Measurements from ENCODE around the gene KRTAP9-3. TPM values are rescaled to one million over a fixed set of nuclear protein-coding genes. Genes with fewer than 3 reads are reported as not detected.
A peak's percentile ranks its signal among the peaks of the same experiment; 100 is the strongest.
"Not testable (repeated sequence)": the region's sequence is repeated elsewhere in the genome, so short reads cannot be mapped to it uniquely, and the experiment has no call there.

The KRTAP9-3 gene, protein sequence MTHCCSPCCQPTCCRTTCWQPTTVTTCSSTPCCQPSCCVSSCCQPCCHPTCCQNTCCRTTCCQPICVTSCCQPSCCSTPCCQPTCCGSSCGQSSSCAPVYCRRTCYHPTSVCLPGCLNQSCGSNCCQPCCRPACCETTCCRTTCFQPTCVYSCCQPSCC
- total RNA-seq (2014; rRNA removed): not detected in 2 replicates
- not detected for polyA plus RNA-seq (2012)

DNA sequence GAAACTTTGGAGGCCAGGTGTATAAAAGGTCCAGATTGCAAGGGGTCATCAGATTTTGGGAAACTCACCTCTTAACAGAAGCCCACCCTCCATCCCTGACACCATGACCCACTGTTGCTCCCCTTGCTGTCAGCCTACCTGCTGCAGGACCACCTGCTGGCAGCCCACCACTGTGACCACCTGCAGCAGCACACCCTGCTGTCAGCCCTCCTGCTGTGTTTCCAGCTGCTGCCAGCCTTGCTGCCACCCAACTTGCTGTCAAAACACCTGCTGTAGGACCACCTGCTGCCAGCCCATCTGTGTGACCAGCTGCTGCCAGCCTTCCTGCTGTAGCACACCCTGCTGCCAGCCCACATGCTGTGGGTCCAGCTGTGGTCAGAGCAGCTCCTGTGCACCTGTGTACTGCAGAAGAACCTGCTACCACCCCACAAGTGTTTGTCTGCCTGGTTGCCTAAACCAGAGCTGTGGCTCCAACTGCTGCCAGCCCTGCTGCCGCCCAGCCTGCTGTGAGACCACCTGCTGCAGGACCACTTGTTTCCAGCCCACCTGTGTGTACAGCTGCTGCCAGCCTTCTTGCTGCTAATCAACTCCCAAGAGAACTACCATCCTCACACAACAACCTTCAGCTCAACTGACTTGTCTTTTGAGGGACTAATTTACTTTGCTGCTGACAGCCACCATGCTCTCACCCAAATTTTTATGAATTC, at the start of gene KRTAP9-3:
KRTAP9-3 (plus strand) TSS at position 51 of the 707 bp plus-strand sequence; CDS start at position 104, 53 bp downstream.
- DNase-seq (ENCODE audit: low read depth): not testable (repeated sequence)

DNA sequence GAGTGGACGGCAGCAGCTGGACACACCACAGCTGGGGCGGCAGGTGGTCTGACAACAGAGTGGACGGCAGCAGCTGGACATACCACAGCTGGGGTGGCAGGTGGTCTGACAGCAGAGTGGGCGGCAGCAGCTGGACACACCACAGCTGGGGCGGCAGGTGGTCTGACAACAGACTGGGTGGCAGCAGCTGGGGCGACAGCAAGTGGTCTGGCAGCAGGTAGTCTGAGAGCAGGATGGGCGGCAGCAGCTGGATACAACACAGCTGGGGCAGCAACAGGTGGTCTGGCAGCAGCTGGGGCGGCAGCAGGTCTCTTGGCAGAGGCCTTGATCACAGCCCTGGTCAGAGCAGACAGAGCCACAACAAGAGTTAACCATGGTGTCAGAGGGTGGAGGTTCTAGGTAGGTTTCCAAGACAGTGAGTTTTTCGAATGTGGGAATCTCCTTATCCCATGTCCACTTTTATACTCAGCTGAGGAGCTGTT, 47.7 kb upstream of the KRTAP9-3 start, which contains the start of gene KRTAP4-1:
KRTAP4-1 (minus strand) TSS at position 432 of the 482 bp plus-strand sequence; CDS start at position 375, 57 bp downstream.
- peak; percentile 32 for DNase-seq (ENCODE audit: low read depth)

DNA sequence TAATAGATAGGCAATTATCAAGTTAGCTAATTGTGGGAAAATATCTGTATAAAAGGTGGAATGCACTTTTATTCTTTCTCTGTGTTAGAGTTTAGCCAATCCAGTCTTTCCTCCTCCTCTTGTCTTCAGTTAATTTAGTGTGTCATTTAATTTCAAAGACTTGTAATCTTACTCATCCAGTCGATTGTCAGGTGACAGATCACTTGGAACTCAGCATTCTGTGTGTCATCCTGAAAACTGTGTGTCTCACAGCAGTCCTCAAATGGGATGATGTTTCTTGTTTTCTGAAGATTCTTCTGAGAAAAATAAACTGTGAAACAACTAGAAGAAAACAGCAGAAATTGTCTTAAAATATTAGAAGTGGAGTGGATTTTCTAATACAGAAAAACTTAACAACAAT, 47.2 kb upstream of the KRTAP9-3 start:
- DNase-seq (ENCODE audit: low read depth): no peak

DNA sequence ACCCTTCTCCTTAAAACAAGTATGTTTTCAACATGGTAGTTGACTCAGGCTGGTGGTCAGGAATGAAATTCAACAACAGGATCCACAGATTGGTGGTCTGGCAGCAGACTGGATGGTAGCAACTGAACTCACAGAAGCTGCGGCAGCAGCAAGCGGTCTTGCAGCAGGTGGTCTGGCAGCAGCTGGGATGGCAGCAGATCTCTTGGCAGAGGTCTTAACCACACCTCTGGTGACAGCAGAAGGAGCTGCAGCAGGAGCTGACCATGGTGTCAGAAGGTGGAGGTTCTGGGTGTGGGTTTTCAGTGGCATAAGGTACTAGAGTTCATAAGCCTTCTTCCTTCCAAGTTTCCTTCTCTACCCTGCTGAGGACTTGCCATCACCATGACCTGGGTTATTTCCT, 45.4 kb upstream of the KRTAP9-3 start:
- peak; percentile 60 for DNase-seq (ENCODE audit: low read depth)

DNA sequence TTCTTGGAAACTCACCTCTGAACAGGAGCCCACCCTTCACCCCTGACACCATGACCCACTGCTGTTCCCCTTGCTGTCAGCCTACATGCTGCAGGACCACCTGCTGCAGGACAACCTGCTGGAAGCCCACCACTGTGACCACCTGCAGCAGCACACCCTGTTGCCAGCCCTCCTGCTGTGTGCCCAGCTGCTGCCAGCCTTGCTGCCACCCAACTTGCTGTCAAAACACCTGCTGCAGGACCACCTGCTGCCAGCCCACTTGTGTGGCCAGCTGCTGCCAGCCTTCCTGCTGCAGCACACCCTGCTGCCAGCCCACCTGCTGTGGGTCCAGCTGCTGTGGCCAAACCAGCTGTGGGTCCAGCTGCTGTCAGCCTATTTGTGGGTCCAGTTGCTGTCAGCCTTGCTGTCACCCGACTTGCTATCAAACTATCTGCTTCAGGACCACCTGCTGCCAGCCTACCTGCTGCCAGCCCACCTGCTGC, 42.4 kb upstream of the KRTAP9-3 start, which contains the start of gene KRTAP9-1:
KRTAP9-1 (plus strand) TSS at position 51 of the 482 bp plus-strand sequence; CDS start at position 51, 0 bp downstream.
- not testable (repeated sequence) for DNase-seq (ENCODE audit: low read depth)

DNA sequence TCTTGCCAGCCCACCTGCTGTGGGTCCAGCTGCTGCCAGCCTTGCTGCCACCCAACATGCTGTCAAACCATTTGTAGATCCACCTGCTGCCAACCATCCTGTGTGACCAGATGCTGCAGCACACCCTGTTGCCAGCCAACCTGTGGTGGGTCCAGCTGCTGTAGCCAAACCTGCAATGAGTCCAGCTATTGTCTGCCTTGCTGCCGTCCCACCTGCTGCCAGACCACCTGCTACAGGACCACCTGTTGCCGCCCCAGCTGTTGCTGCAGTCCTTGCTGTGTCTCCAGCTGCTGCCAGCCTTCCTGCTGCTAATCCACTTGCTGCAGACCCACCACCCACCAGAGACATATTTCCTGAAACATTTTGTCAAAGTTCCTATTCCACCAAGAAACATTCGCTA, 41.9 kb upstream of the KRTAP9-3 start:
- peak; percentile 14 for DNase-seq (ENCODE audit: low read depth)

DNA sequence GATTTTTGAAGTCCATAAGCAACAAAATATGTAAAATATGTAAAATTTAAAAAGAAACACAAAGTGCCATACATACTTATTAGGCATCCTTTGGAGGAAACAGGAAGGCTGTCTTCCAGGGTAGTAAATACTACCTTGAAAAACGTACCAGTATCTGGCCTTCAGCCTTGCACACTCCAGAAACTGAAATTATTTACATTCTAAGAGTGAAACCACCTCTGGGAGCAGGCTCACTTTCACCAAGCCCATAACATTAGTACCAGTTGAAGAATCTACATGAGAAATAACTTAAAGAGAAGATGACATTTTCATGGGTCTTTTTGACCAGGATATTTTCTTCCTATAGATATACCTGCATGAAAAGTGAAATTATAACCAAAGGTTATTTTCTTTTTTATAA, 36.2 kb upstream of the KRTAP9-3 start:
- no peak for DNase-seq (ENCODE audit: low read depth)

DNA sequence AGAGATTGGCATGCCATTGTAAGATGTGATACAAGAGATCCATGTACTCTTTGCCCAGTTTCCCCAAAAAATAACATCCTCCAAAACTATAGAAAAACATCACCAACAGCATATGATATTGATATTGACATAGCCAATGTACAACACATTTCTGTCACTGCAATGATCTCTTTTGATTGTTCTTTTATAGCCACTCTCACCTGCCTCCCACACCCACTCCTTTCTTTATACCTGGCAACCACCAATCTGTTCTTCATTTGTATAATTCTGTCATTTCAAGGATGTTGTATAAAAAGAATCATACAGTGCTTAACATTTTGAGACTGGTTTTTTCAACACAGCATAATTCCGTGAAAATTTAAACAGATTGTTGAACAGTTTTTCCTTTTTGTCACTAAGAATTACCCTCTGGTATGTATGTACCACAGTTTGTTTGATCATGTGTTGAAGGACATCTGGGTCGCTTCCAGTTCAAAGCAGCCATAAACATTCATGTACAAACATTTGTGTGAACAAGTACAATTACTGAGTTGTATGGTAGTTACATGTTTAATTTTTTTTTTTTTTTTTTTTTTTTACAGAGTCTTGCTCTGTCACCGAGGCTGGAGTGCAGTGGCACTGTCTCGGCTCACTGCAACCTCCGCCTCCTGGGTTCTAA, 32.7 kb upstream of the KRTAP9-3 start:
- DNase-seq (ENCODE audit: low read depth): no peak

DNA sequence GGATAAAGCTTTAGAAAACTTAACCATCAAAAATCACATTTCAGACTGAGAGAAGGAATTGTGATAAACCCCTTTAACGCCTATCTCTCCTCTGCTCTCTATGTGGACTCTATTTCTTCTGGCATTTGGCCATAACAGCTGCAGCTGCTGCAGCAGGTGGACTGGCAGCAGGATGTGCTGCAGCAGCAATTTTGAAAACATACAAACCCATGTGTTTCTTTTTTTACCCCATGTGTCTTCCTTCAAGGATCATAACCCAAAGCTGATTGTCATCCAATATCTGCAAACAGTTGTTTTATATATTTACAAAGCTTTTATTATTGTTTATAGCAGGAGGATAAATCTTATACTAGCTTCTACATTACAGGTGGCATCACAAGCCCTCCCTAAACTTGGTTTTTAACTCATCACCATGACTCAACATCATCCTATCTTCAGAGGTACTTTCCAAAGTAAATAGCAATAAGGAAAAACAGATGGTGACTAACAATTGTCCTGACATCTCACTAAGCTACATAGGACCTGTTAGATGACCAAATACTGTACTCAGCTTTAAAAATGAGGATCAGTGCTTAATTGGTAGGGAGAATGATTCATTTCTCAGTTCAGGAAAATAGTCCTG, 20.3 kb upstream of the KRTAP9-3 start:
- peak; percentile 54 for DNase-seq (ENCODE audit: low read depth)

DNA sequence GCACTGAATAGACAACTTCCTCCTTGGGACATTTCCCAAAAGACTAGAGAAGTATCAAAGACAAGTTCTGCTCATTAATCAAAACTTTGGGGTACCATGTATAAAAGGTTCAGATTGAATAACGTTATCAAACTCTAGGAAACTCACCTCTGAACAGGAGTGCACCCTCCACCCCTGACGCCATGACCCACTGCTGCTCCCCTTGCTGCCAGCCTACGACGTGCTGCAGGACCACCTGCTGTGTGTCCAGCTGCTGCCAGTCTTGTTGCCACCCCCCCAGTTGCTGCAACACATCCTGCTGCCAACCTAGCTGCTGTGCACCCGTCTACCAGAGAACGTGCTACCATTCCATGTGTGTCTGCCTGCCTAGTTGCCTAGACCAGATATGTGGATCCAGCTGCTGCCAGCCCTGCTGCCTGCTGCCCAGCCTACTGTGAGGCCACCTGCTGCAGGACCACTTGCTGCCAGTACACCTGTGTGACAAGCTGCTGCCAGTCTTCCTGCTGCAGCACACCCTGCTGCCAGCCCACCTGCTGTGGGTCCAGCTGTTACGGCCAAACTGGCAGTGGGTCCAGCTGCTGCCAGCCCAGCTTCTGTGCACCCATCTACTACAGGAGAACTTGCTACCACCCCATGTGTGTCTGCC, 19.6 kb upstream of the KRTAP9-3 start:
- peak; percentile 36 for DNase-seq (ENCODE audit: low read depth)

DNA sequence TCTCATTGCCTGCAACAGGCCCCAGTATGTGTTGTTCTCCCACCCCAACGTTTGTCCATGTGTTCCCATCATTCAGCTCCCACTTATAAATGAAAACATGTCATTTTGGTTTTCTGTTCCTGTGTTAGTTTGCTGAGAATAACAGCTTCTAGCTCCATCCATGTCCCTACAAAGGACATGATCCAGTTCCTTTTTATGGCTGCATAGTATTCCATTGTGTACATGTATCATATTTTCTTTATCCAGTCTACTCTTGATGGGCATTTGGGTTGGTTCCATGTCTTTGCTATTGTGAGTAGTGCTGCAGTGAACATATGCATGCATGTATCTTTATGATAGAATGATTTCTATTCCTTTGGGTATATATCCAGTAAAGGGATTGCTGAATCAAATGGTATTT, 16.6 kb upstream of the KRTAP9-3 start:
- DNase-seq (ENCODE audit: low read depth): no peak

DNA sequence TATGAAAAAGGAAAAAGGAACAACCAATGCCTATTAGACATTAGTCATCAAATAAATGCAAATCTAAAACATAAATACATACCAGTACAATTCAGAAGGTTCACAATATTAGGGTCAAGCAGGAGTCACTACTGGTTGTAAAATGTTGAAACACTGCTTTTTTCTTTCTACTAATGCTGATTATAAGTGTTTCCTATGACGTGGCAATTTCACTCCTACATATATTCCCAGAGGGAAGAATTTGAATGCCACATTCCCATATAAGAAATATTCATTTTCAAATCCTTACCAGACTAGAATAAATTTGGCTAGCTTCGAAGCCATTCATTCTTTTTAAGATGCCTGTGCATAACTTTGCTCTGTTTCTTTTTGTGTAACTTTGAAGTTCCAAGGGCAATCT, 8.4 kb upstream of the KRTAP9-3 start:
- no peak for DNase-seq (ENCODE audit: low read depth)

DNA sequence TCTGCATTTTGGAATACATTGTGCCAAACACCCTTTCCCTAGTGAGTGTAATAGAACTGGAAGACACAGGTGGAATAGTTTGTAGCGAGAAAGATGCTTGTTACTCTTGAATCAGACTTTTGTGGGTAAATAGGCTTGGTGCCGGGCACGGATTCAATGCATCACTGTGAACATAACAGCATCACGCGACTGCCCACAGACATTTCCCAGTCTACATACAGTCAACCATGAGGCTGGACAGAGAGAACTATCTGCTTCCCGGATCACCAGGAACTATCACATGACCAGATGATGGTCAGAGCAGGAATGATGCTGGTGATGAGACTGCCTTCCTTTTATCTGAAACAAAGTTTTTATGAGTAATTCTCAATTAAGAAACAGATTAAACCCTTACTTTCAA, 6.2 kb upstream of the KRTAP9-3 start:
- no peak for DNase-seq (ENCODE audit: low read depth)

DNA sequence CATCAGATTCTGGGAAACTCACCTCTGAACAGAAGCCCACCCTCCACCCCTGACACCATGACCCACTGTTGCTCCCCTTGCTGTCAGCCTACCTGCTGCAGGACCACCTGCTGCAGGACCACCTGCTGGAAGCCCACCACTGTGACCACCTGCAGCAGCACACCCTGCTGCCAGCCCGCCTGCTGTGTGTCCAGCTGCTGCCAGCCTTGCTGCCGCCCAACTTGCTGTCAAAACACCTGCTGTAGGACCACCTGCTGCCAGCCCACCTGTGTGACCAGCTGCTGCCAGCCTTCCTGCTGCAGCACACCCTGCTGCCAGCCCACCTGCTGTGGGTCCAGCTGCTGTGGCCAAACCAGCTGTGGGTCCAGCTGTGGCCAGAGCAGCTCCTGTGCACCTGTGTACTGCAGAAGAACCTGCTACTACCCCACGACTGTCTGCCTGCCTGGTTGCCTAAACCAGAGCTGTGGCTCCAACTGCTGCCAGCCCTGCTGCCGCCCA, 5.6 kb upstream of the KRTAP9-3 start, which contains the start of gene KRTAP9-2:
KRTAP9-2 (plus strand) TSS at position 51 of the 498 bp plus-strand sequence; CDS start at position 58, 7 bp downstream.
- DNase-seq (ENCODE audit: low read depth): not testable (repeated sequence)

DNA sequence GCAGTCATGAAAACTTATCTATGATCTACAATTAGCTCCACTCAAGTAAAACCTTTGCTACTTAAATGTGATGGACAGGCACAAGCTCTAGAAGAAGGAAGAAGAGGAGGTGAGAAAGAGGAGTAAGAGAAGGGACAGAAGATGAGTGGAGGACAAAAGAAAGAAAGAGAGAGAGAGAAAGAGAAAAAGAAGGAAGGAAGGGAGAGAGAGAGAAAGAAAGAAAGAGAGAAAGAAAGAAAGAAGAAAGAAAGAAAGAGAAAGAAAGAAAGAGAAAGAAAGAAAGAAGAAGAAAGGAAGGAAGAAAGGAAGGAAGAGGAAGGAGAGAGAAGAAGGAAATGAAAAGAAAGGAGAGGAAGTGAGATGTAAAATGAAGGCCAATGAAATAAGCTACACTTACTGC, 2.2 kb upstream of the KRTAP9-3 start:
- no peak for DNase-seq (ENCODE audit: low read depth)

DNA sequence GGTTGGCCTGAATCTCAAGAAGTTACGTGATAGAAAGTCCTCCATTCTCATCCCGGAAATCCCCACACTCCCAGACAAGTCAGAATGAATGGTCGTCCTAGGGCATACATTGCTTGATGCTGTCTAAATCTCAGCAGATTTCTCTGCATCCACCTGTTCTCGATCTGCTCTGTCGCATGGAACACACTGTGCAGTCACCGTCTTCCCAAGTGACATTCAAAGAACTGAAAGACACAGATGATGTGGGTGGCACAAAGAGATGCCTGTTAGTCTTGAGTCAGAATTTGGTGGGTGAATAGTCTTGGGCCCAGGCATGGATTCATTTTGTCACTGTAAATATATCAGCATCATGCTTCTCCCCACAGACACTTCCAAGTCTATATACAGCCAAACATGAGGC, 518 bp upstream of the KRTAP9-3 start:
- DNase-seq (ENCODE audit: low read depth): no peak

DNA sequence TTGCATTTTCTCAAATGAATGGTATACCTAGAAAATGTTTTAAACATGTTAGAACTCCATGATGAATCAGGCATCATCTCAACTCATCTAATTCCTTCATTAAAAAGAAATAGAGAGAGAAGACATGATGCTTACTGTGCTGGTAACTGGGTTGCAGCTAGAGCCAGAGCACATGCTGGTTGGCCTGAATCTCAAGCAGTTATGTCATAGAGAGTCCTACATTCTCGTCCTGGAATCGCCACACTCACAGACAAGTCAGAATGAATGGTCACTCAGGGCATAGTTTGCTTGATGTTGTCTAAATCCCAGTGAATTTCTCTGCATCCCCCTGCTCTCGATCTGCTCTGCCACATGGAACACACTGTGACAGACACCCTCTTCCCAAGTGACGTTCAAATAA, 4.9 kb downstream of the KRTAP9-3 start:
- not testable (repeated sequence) for DNase-seq (ENCODE audit: low read depth)

DNA sequence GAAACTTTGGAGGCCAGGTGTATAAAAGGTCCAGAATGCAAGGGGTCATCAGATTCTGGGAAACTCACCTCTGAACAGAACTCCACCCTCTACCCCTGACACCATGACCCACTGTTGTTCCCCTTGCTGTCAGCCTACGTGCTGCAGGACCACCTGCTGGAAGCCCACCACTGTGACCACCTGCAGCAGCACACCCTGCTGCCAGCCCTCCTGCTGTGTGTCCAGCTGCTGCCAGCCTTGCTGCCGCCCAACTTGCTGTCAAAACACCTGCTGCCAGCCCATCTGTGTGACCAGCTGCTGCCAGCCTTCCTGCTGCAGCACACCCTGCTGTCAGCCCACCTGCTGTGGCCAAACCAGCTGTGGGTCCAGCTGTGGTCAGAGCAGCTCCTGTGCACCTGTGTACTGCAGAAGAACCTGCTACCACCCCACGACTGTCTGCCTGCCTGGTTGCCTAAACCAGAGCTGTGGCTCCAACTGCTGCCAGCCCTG, 5.7 kb downstream of the KRTAP9-3 start, which contains the start of gene KRTAP9-8:
KRTAP9-8 (plus strand) TSS at position 51 of the 489 bp plus-strand sequence; CDS start at position 104, 53 bp downstream.
- peak; percentile 18 for DNase-seq (ENCODE audit: low read depth)

DNA sequence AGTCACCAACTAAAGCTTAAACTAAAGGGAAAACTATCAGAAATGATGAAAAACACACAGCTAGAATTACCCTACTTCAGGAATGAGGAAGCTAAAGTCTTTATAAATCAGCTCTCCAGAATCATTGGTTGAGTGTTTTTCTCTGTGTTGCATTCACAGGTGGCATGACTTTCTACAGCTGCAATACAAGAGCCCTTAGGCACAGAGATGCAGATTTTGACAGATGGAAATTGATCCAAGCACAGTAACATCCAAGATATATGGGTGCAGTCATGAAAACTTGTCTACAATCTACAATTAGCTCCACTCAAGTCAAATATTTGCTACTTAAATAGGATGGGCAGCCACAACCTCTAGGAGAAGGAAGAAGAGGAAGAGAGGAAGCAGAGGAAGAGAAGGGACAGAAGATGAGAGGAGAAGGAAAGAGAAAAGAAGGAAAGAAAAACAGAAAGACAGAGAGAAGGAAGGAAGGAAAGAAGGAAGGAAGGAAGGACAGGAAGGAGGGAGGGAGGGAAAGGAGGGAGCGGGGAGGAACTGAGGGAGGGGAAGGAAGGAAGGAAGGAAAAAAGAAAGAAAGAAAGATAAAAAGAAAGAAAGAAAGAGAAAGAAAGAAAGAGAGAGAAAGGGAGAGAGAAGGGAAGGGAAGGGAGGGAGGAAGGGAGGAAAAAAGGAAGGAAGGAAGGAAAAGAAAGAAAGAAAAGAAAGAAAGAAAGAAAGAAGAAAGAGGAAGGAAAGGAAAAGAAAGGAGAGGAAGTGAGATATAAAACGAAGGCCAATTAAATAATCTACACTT, 14.9 kb downstream of the KRTAP9-3 start:
- not testable (repeated sequence) for DNase-seq (ENCODE audit: low read depth)
